ENCODE measurements around the gene IL15RA. TPM values are rescaled to one million over a fixed set of nuclear protein-coding genes. Genes with fewer than 3 reads are reported as not detected.
A peak's percentile ranks its signal among the peaks of the same experiment; 100 is the strongest.

IL15RA gene
- total RNA-seq, 4 donors from 2014 or later, result 17.7 to 21.9 (median 20.6) TPM

DNA sequence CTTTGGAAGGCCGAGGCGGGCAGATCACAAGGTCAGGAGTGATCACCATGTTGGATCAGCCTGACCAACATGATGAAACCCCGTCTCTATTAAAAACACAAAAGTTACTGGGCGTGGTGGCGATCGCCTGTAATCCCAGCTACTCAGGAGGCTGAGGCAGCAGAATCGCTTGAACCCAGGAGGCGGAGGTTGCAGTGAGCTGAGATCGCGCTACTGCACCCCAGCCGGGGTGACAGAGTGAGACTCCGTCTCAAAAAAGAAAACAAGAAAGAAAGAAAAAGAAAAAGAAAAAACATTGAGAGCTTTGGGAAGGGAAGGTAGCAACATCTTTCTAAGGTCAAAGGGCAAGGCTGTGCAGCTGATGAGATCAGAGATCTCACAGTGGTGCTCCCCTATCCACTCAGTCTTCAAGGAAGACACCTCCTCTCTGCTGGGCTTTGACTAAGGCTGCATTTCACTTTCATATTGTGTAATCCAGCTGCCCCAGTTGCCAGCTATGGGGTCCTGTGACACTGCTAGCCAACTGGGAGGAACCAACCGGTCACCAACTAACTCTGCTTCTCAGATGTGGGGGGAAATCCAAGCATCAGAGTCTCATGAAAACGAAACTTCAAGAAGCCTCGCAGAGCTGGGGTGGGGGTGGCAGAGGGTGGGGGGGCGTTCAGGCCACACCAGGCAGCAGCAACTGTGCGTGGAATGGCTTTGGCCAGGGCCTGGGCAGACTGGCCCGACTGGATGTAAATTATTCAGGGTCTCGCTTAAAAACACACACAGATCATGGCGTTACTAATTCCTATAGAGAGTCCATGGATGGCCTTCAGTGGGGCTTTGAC lies 1.5 kb downstream of the IL15RA start:
- WGBS, 2 donors (ENCODE audit: low coverage in 1 of 2), result 77 to 83% methylated on average over 6 to 18 of the region's 20 CpGs

GRCh38 chr10:5973069-5973468 lies 4.3 kb downstream of the IL15RA start:
- Histone ChIP-seq H3K36me3 (no peaks in the 10 kb centered on the region), H3K4me1 (peaks cover 0 to 30% (median 4%) of the 10 kb centered on the region in 3 donors), H3K4me3 (no peak overlapping the region), H3K27me3 (peaks cover 11% of the 10 kb centered on the region), H3K27ac (no peak overlapping the region), H3K9me3 (no peaks in the 10 kb centered on the region)
- ATAC-seq, result no peak
- 68 to 74% methylated on average over 4 of the region's 4 CpGs for WGBS, 2 donors (ENCODE audit: low coverage in 1 of 2)
- TF ChIP-seq EP300 (IDR thresholded peaks at IDR 0.05) (no peak), POLR2AphosphoS5 (IDR thresholded peaks at IDR 0.05) (no peak), CTCF (IDR thresholded peaks at IDR 0.05) (no peak), POLR2A (IDR thresholded peaks at IDR 0.05) (no peak)

More for the DNA sequence above, 1.5 kb downstream of the IL15RA start:
- Histone ChIP-seq H3K4me3 (peak overlapping the region; percentile 49 to 87), H3K27me3 (peaks cover 20% of the 10 kb centered on the region), H3K27ac (peak overlapping the region in 3 of 4 donors; percentile 83 to 94 (median 87)), H3K36me3 (no peaks in the 10 kb centered on the region), H3K9me3 (no peaks in the 10 kb centered on the region), H3K4me1 (peaks cover 0 to 37% (median 4%) of the 10 kb centered on the region in 3 donors)
- peak; percentile 66 for ATAC-seq
- TF ChIP-seq POLR2AphosphoS5 (IDR thresholded peaks at IDR 0.05) (no peak), POLR2A (IDR thresholded peaks at IDR 0.05) (no peak), CTCF (IDR thresholded peaks at IDR 0.05) (no peak), EP300 (IDR thresholded peaks at IDR 0.05) (no peak)

DNA sequence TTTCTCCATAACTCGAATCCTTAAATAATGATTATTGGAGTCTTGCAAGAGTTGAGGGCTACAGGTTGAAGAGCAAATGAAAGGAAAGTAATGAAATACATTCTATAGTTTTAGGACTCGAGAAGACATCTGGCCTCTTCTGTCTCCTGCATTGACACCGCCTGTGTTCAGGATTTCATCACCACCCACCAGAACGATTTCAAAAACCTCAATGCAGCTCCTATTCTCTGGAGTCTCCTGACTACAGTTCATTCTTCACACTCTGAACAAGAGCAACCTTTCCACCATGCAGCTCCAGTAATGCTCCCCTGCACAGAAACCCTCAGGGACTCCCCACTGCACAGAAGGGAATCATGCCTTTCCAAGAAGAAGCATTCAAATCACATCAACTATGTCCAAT lies 5.5 kb downstream of the IL15RA start:
- Histone ChIP-seq H3K27me3 (peaks cover 10% of the 10 kb centered on the region), H3K36me3 (no peaks in the 10 kb centered on the region), H3K4me1 (peaks cover 0 to 26% (median 4%) of the 10 kb centered on the region in 3 donors), H3K27ac (peak overlapping the region in 3 of 4 donors; percentile 27 to 65 (median 62)), H3K4me3 (no peak overlapping the region), H3K9me3 (no peaks in the 10 kb centered on the region)
- WGBS, 2 donors (ENCODE audit: low coverage in 1 of 2), result 57 to 58% methylated on average over 4 of the region's 4 CpGs
- peak; percentile 37 for ATAC-seq
- TF ChIP-seq EP300 (IDR thresholded peaks at IDR 0.05) (no peak), POLR2A (IDR thresholded peaks at IDR 0.05) (no peak), POLR2AphosphoS5 (IDR thresholded peaks at IDR 0.05) (no peak), CTCF (IDR thresholded peaks at IDR 0.05) (no peak)

DNA sequence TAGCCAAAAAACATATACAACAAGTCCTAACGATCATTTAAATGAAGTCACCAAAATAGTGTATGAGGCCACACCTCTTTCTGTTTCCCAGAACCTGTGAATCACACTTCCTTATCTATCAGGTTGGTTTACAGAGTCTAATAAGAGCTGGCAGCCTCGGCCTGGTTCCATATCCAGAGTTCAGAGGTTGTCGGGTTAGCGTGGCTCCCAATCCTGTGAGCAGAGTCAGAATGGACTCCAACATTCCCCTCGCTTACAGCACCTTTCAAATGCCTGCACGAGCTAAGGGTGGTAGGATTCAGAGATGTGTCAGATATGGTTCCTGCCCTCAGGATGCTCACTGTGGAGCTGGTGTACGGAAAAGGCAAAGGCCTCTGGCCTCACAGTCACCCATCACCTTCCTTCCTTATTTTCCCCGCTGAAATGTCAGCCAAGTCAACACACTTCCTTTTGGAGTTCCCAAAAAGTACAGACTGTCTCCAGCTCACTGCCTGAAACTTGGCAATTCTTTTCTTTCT lies 6.0 kb downstream of the IL15RA start:
- ATAC-seq, result peak; percentile 68
- WGBS, 2 donors (ENCODE audit: low coverage in 1 of 2), result 58 to 59% methylated on average over 4 to 7 of the region's 8 CpGs

More for the DNA sequence above, 6.0 kb downstream of the IL15RA start:
- TF ChIP-seq POLR2A (IDR thresholded peaks at IDR 0.05), result no peak
- no peak for TF ChIP-seq EP300 (IDR thresholded peaks at IDR 0.05)
- TF ChIP-seq POLR2AphosphoS5 (IDR thresholded peaks at IDR 0.05), result peak; percentile 50
- no peak for TF ChIP-seq CTCF (IDR thresholded peaks at IDR 0.05)
- Histone ChIP-seq H3K27ac (peak overlapping the region in 3 of 4 donors; percentile 62 to 65 (median 63)), H3K4me1 (peaks cover 0 to 21% (median 4%) of the 10 kb centered on the region in 3 donors), H3K4me3 (no peak overlapping the region), H3K9me3 (no peaks in the 10 kb centered on the region), H3K27me3 (peaks cover 5% of the 10 kb centered on the region), H3K36me3 (no peaks in the 10 kb centered on the region)

All from gastroesophageal sphincter (tissue), 4 donors.